ENCODE data around the gene SP8.

The SP8 gene

GRCh38 chr7:20749906-20750305 is 36.8 kb downstream of the SP8 start:
- no peaks in the 10 kb centered on the region for H3K9me3 Mint-ChIP-seq

GRCh38 chr7:20748853-20749252 is 37.8 kb downstream of the SP8 start:
- no peak overlapping the region for H3K4me3 Mint-ChIP-seq
- no peaks in the 10 kb centered on the region for H3K27me3 Mint-ChIP-seq
- H3K27ac Mint-ChIP-seq: no peak overlapping the region
- DNase-seq: no peak
- ATAC-seq: no peak
- H3K9me3 Mint-ChIP-seq: no peaks in the 10 kb centered on the region
- H3K36me3 Mint-ChIP-seq (ENCODE audit: low read depth): no peaks in the 10 kb centered on the region
- no peaks in the 10 kb centered on the region for H3K4me1 Mint-ChIP-seq

More at GRCh38 chr7:20749906-20750305, 36.8 kb downstream of the SP8 start:
- H3K4me1 Mint-ChIP-seq: no peaks in the 10 kb centered on the region
- H3K4me3 Mint-ChIP-seq: no peak overlapping the region
- no peaks in the 10 kb centered on the region for H3K27me3 Mint-ChIP-seq
- ATAC-seq (no peak), DNase-seq (no peak)
- H3K27ac Mint-ChIP-seq: no peak overlapping the region
- no peaks in the 10 kb centered on the region for H3K36me3 Mint-ChIP-seq (ENCODE audit: low read depth)

GRCh38 chr7:20747001-20747400 is 39.7 kb downstream of the SP8 start:
- Mint-ChIP-seq H3K27ac (no peak overlapping the region), H3K36me3 (ENCODE audit: low read depth) (no peaks in the 10 kb centered on the region), H3K9me3 (no peaks in the 10 kb centered on the region), H3K4me3 (no peak overlapping the region), H3K4me1 (no peaks in the 10 kb centered on the region), H3K27me3 (peaks cover 3% of the 10 kb centered on the region)
- DNase-seq (no peak), ATAC-seq (no peak)

GRCh38 chr7:20745702-20746101 is 41.0 kb downstream of the SP8 start:
- DNase-seq: no peak
- H3K9me3 Mint-ChIP-seq: no peaks in the 10 kb centered on the region

GRCh38 chr7:20744954-20745446 is 41.7 kb downstream of the SP8 start:
- H3K4me3 Mint-ChIP-seq: no peak overlapping the region
- H3K27ac Mint-ChIP-seq: no peak overlapping the region
- H3K9me3 Mint-ChIP-seq: no peaks in the 10 kb centered on the region
- no peak for ATAC-seq
- H3K4me1 Mint-ChIP-seq: no peaks in the 10 kb centered on the region
- no peak for DNase-seq
- peaks cover 3% of the 10 kb centered on the region for H3K27me3 Mint-ChIP-seq
- no peaks in the 10 kb centered on the region for H3K36me3 Mint-ChIP-seq (ENCODE audit: low read depth)

More at GRCh38 chr7:20745702-20746101, 41.0 kb downstream of the SP8 start:
- no peak for ATAC-seq
- Mint-ChIP-seq H3K4me1 (no peaks in the 10 kb centered on the region), H3K27me3 (peaks cover 3% of the 10 kb centered on the region), H3K4me3 (no peak overlapping the region), H3K36me3 (ENCODE audit: low read depth) (no peaks in the 10 kb centered on the region), H3K27ac (no peak overlapping the region)

- ATAC-seq (no peak), DNase-seq (no peak)
- Mint-ChIP-seq H3K27me3 (peaks cover 3% of the 10 kb centered on the region), H3K27ac (no peak overlapping the region), H3K4me1 (no peaks in the 10 kb centered on the region), H3K36me3 (ENCODE audit: low read depth) (no peaks in the 10 kb centered on the region), H3K4me3 (no peak overlapping the region), H3K9me3 (no peaks in the 10 kb centered on the region)
Observed at GRCh38 chr7:20742913-20743312, 43.8 kb downstream of the SP8 start.

- peaks cover 3% of the 10 kb centered on the region for H3K27me3 Mint-ChIP-seq
- DNase-seq (no peak), ATAC-seq (no peak)
- no peak overlapping the region for H3K27ac Mint-ChIP-seq
- no peaks in the 10 kb centered on the region for H3K9me3 Mint-ChIP-seq
- H3K36me3 Mint-ChIP-seq (ENCODE audit: low read depth): no peaks in the 10 kb centered on the region
- no peak overlapping the region for H3K4me3 Mint-ChIP-seq
- no peaks in the 10 kb centered on the region for H3K4me1 Mint-ChIP-seq
Observed at GRCh38 chr7:20741801-20742200, 44.9 kb downstream of the SP8 start.

- Mint-ChIP-seq H3K27ac (no peak overlapping the region), H3K9me3 (peaks cover 3% of the 10 kb centered on the region), H3K4me1 (no peaks in the 10 kb centered on the region), H3K36me3 (ENCODE audit: low read depth) (no peaks in the 10 kb centered on the region), H3K4me3 (no peak overlapping the region), H3K27me3 (peaks cover 2% of the 10 kb centered on the region)
- no peak for DNase-seq
- ATAC-seq: no peak
Observed at GRCh38 chr7:20738518-20739481, 47.9 kb downstream of the SP8 start.

- no peaks in the 10 kb centered on the region for H3K4me1 Mint-ChIP-seq
- H3K27me3 Mint-ChIP-seq: no peaks in the 10 kb centered on the region
- peaks cover 3% of the 10 kb centered on the region for H3K9me3 Mint-ChIP-seq
- ATAC-seq (no peak), DNase-seq (no peak)
- no peaks in the 10 kb centered on the region for H3K36me3 Mint-ChIP-seq (ENCODE audit: low read depth)
- no peak overlapping the region for H3K27ac Mint-ChIP-seq
- no peak overlapping the region for H3K4me3 Mint-ChIP-seq
Observed at GRCh38 chr7:20737840-20738448, 48.7 kb downstream of the SP8 start.

- H3K36me3 Mint-ChIP-seq (ENCODE audit: low read depth): no peaks in the 10 kb centered on the region
- no peak overlapping the region for H3K4me3 Mint-ChIP-seq
- H3K9me3 Mint-ChIP-seq: peaks cover 3% of the 10 kb centered on the region
- ATAC-seq: no peak
- no peak overlapping the region for H3K27ac Mint-ChIP-seq
- no peak for DNase-seq
- no peaks in the 10 kb centered on the region for H3K4me1 Mint-ChIP-seq
- H3K27me3 Mint-ChIP-seq: no peaks in the 10 kb centered on the region
Observed at GRCh38 chr7:20735346-20736065, 51.2 kb downstream of the SP8 start.

Measured in activated naive CD8-positive, alpha-beta T cell treated with anti-CD3 and anti-CD28 coated beads, Interleukin-2, amount 50 U/mL, for 24 hours (primary cell).